Esophagus muscularis mucosa (tissue), 4 donors: ENCODE results near the gene FAT1.

Experiments used
- EP300 ChIP-seq: sonication (generic); formaldehyde crosslinking; IDR thresholded peaks from one replicate; pipeline ENCODE4 v1.6.1; 2017; ENCODE audit warnings: antibody characterized with exemption
- POLR2A ChIP-seq: fragments of 450-650 bp; IDR thresholded peaks from one replicate; pipeline ENCODE4 v1.6.1; 2017; ENCODE audit warnings: antibody characterized with exemption, moderate library complexity, mild to moderate bottlenecking, low read depth
- POLR2AphosphoS5 ChIP-seq, 2 donors: sonication (generic); formaldehyde crosslinking; IDR thresholded peaks; one replicate each; pipeline ENCODE4 v1.6.1; 2017; ENCODE audit warnings: antibody characterized with exemption in 2 of 2
- TF ChIP-seq, protein P1 (sequence below), 3 experiments: fragments of 200-600 bp in 2 of 3; fragments of 450-650 bp in 1 of 3; sonication (generic) in 2 of 3; IDR thresholded peaks; one replicate each; pipeline ENCODE4 v1.5.1; 2017 to 2019; ENCODE audit warnings: antibody characterized with exemption in 3 of 3, mild to moderate bottlenecking in 2 of 3, moderate library complexity in 1 of 3

DNA sequence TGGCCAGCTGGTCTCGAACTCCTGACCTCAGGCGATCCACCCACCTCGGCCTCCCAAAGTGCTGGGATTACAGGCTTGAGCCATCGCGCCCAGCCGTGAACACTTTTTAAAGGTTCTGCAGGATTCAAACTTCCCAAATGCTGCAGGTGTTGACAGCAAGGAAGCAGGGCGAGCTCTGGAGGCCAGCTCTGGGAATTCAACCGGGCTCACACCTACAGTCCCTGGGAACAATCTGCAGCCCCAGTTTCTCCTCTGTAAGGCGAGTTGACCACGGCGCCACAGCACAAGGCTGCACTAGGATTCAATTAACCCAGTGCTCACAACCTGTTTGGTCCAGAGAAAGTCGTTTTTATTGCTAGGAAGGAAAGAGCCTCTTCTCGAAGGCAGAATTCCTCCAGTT, 169.9 kb downstream of the FAT1 start:
- TF ChIP-seq, protein P1, sequence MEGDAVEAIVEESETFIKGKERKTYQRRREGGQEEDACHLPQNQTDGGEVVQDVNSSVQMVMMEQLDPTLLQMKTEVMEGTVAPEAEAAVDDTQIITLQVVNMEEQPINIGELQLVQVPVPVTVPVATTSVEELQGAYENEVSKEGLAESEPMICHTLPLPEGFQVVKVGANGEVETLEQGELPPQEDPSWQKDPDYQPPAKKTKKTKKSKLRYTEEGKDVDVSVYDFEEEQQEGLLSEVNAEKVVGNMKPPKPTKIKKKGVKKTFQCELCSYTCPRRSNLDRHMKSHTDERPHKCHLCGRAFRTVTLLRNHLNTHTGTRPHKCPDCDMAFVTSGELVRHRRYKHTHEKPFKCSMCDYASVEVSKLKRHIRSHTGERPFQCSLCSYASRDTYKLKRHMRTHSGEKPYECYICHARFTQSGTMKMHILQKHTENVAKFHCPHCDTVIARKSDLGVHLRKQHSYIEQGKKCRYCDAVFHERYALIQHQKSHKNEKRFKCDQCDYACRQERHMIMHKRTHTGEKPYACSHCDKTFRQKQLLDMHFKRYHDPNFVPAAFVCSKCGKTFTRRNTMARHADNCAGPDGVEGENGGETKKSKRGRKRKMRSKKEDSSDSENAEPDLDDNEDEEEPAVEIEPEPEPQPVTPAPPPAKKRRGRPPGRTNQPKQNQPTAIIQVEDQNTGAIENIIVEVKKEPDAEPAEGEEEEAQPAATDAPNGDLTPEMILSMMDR (IDR thresholded peaks at IDR 0.05): no peak
- TF ChIP-seq POLR2AphosphoS5 (IDR thresholded peaks at IDR 0.05): no peak
- no peak for TF ChIP-seq POLR2A
- TF ChIP-seq EP300: no peak
